AG09309 (cell line): Measurements from ENCODE around the gene RFC5.

Source experiments
- DNase-seq: peaks from one replicate; pipeline ENCODE4 v3.0.0-alpha.2; 2010; ENCODE audit warnings: low read depth
- H3K4me3 ChIP-seq: 2 replicates; pipeline ENCODE4 v1.5.1; 2011; ENCODE audit warnings: mild to moderate bottlenecking, low read depth, low read length, moderate library complexity; ENCODE audit not compliant: control insufficient read depth
- TF ChIP-seq, protein P1 (sequence below): IDR thresholded peaks from 2 replicates; pipeline ENCODE4 v1.5.1; 2011; ENCODE audit warnings: mild to moderate bottlenecking, low read depth, low read length, inconsistent platforms; ENCODE audit not compliant: insufficient read depth, control insufficient read depth; ENCODE audit errors: missing control alignments

Gene RFC5

DNA sequence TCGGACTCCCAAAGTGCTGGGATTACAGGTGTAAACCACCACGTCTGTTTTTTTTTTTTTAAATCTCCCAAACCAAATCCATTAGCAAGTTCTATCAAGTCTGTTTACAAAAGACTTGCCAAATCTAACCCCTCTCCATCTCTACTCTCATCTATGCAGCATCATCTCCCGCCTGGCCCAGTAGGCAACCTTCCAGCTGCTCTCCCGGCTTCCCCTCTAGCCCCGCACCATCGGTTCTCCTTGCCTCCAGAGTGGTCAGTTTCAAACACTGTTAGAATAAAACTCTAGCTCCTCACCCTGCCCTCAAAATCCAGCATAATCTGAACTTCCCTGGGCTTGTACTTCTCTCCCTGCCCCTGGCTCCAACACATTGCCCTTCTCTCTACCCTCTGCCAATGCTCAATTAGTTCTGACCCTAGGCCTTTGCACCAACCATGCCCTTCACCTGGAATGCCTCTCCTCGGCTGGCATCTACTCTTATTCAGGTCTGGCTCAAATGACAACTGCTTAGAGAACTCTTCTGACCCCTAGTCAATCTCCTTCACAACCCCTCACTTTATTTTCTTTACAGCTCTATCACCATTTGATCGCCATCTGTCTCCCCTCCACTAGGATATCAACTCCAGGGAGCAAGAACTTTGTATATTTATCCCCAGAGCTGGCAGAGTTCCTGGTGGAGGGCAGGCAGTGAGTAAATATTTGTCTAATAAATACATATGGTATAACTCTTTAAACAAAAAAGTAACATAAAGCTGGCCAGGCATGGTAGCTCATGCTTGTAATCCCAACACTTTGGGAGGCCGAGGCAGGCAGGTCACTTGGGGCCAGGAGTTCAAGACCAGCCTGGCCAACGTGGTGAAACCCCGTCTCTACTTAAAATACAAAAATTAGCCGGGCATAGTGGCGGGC is 39.6 kb downstream of the RFC5 start:
- H3K4me3 ChIP-seq = no peak overlapping the region
- TF ChIP-seq, protein P1, sequence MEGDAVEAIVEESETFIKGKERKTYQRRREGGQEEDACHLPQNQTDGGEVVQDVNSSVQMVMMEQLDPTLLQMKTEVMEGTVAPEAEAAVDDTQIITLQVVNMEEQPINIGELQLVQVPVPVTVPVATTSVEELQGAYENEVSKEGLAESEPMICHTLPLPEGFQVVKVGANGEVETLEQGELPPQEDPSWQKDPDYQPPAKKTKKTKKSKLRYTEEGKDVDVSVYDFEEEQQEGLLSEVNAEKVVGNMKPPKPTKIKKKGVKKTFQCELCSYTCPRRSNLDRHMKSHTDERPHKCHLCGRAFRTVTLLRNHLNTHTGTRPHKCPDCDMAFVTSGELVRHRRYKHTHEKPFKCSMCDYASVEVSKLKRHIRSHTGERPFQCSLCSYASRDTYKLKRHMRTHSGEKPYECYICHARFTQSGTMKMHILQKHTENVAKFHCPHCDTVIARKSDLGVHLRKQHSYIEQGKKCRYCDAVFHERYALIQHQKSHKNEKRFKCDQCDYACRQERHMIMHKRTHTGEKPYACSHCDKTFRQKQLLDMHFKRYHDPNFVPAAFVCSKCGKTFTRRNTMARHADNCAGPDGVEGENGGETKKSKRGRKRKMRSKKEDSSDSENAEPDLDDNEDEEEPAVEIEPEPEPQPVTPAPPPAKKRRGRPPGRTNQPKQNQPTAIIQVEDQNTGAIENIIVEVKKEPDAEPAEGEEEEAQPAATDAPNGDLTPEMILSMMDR = no peak
- no peak for DNase-seq

DNA sequence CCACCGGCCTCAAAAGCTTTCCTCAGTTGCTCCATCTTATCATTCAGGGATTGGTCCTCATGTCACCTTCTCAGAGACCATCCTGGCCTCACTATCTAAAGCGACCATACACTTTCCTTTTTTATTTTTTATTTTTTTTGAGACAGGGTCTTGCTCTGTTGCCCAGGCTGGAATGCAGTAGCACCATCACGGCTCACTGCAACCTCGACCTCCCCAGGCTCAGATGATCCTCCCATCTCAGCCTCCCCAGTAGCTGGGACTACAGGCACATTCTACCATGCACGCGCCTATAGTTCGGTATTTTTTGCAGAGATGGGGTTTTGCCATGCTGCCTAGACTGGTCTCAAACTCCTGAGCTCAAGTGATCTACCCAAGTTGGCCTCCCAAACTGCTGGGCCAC is 41.7 kb downstream of the RFC5 start:
- H3K4me3 ChIP-seq = no peak overlapping the region
- TF ChIP-seq, protein P1 = no peak
- DNase-seq = no peak

DNA sequence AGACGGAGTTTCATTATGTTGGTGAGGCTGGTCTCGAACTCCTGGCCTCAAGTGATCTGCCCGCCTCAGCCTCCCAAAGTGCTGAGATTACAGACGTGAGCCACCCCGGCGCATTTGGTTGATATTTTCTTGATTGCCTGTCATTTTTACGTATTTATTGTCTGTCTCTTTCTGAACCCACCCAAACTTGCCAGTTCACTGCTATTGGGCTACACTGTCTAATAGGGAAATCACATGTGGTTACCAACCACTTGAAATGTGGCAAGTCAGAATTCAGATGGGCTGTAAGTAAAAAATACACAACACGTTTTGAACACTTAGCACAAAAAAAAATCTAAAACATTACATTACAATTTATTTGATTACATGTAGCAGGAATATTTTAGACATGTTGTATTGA is 42.4 kb downstream of the RFC5 start:
- H3K4me3 ChIP-seq = no peak overlapping the region
- DNase-seq = no peak
- TF ChIP-seq, protein P1 = no peak

DNA sequence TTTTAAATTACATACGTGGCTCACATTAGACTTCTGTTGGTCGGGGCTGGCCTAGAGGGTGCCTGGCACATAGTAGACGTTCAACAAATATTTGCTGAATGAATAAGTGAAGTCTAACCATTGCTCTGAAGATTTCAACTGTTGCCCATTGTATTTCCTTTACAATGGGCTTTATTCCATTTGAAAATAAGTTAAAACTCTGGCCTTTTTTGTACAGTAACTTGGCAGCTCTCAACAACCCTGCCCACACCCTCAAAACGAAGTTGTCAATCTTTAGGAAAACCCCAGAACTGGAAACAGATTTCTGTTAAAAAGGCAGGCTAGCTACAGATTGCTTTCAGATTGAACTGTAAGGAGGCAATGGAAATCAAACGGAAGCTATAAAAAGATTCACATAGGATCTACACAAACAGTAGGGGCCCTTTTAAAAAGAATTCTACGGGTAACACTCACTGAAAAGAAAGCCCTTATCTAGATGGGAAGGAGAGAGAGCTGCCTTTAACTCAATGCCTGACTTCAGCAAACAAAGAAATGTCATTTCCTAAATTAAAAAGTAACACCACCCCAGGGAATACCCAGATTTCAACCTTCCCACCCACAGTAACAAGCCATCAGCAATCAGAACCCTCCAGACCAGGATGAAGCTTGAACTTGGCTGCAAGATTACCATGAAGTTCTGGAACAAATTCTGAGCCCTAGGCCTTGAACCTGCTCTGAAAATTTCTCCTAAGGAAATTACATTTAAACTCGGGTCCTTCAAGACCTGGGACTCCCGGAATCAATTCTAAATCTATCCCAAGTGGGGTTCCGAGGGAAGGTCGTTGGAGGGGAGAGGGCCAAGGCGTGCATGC is 43.1 kb downstream of the RFC5 start:
- H3K4me3 ChIP-seq = peak overlapping the region; percentile 84
- no peak for DNase-seq
- TF ChIP-seq, protein P1 = no peak

DNA sequence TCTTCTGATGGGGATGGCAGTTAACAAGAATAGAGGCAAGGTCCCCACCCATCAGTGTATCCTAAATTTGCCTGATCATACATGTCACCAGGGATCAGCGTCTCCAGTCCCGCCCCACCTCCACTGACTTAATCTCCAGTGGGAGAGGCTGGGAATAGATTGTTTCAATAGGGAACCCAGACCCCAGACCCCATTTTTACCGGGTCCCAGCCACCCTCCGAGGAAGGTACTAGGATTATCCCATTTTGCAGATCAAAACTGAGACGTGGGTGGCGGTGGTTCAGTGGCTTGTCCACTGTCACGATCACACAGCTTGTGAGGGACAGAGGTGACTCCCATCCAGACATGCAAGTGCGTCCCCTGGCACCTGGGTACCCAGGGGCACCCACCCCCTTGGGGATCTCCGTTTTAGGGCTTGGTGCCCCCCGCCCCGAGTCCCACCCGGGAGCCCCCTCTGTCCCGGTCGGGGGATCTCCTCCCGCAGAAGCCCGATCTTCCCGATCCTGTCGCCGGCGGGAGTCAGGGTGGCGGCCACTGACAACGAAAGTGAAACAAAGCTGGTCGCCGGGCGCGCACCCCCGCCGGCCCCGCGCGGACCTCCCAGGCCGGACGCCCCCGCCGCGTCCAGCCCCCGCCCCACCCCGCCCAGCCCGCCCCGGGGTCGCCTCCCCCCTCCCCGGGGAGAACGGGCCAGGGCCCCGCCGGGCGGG is 44.0 kb downstream of the RFC5 start:
- peak overlapping the region; percentile 84 for H3K4me3 ChIP-seq
- no peak for DNase-seq

More for the DNA sequence above, 44.0 kb downstream of the RFC5 start:
- TF ChIP-seq, protein P1 = no peak
